CD4-positive, alpha-beta T cell treated with Interferon alpha-2 for 1 hour (primary cell): ENCODE data around the gene ENPEP.
"Not testable (repeated sequence)": the region's sequence is repeated elsewhere in the genome, so short reads cannot be mapped to it uniquely, and the experiment has no call there.

Experiments
- DNase-seq, 2 donors: peaks; one replicate each; pipeline ENCODE4 v3.0.0-alpha.2; 2020 to 2022

The ENPEP gene, protein sequence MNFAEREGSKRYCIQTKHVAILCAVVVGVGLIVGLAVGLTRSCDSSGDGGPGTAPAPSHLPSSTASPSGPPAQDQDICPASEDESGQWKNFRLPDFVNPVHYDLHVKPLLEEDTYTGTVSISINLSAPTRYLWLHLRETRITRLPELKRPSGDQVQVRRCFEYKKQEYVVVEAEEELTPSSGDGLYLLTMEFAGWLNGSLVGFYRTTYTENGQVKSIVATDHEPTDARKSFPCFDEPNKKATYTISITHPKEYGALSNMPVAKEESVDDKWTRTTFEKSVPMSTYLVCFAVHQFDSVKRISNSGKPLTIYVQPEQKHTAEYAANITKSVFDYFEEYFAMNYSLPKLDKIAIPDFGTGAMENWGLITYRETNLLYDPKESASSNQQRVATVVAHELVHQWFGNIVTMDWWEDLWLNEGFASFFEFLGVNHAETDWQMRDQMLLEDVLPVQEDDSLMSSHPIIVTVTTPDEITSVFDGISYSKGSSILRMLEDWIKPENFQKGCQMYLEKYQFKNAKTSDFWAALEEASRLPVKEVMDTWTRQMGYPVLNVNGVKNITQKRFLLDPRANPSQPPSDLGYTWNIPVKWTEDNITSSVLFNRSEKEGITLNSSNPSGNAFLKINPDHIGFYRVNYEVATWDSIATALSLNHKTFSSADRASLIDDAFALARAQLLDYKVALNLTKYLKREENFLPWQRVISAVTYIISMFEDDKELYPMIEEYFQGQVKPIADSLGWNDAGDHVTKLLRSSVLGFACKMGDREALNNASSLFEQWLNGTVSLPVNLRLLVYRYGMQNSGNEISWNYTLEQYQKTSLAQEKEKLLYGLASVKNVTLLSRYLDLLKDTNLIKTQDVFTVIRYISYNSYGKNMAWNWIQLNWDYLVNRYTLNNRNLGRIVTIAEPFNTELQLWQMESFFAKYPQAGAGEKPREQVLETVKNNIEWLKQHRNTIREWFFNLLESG

DNA sequence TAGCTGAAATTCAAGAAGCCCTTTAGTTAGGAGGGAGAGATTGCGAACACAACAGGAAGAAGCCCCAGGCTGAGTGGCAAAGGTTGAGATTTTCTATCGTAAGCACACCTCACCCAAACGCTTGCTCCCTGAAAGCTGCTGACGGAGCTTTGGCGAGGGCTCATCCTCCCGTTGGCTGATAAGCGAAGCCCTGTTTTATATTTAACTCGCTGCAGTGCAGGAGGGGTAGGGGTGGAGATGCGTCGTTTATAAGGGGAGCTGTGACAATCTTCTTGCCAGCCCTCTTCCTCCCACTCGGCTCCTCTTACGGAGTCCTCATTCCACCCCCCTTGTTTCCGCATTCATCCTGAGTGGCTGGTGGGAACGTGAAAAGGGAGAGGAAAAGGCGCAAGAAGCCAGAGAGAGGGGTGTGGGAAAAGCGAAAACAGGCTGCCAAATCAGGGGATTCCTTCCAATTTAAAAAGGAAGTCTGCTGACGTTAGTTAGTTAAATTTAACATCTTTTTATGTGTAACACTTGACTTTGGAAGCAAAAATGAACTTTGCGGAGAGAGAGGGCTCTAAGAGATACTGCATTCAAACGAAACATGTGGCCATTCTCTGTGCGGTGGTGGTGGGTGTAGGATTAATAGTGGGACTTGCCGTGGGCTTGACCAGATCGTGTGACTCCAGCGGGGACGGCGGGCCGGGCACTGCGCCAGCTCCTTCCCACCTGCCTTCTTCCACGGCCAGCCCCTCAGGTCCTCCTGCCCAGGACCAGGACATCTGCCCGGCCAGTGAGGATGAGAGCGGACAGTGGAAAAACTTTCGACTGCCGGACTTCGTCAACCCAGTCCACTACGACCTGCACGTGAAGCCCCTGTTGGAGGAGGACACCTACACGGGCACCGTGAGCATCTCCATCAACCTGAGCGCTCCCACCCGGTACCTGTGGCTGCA is at the start of gene ENPEP:
ENPEP (plus strand) TSS at position 275 of the 938 bp plus-strand sequence; CDS start at position 535, 260 bp downstream.
- DNase-seq = no peak

DNA sequence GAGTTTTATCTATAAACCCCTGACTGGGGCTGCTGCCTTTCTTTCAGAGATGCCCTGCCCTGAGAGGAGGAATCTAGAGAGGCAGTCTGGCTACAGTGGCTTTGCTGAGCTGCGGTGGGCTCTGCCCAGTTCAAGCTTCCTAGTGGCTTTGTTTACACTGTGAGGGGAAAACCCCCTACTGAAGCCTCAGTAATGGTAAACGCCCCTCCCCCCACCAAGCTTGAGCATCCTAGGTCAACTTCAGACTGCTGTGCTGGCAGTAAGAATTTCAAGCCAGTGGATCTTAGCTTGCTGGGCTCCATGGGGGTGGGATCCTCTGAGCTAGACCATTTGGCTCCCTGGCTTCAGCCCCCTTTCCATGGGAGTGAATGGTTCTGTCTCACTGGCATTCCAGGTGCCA is 44.1 kb upstream of the ENPEP start:
- DNase-seq = not testable (repeated sequence)

DNA sequence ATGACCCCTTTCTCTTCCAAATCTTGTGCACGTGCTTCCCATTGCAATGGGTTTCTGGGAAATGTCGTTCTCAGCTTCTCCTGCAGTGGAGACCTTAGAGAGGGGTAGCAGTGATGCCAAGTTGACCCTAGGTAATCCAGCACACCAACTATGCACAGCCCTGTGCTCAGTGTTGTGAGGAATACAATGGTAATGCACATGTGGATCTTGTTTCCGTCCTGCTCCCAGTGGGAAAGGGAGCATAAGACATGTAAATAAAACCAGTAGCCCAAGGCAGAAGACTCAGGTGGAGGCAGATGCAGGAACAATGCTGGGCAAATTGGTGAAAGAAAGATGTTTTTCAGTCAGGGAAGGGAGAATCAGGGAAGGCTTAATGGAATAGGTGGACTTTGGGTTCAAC is 38.7 kb upstream of the ENPEP start:
- DNase-seq = not testable (repeated sequence)

DNA sequence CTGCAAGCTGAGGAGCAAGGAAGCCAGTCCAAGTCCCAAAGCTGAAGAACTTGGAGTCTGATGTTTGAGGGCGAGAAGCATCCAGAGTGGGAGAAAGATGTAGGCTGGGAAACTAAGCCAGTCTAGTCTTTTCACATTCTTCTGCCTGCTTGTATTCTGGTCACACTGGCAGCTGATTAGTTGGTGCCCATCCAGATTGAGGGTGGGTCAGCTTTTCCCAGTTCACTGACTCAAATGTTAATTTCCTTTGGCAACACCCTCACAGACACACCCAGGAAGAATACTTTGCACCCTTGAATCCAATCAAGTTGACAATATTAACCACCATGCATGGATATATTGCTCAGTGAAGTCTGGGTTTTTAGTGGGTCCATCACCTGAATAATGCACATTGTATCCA is 36.7 kb upstream of the ENPEP start:
- not testable (repeated sequence) for DNase-seq

DNA sequence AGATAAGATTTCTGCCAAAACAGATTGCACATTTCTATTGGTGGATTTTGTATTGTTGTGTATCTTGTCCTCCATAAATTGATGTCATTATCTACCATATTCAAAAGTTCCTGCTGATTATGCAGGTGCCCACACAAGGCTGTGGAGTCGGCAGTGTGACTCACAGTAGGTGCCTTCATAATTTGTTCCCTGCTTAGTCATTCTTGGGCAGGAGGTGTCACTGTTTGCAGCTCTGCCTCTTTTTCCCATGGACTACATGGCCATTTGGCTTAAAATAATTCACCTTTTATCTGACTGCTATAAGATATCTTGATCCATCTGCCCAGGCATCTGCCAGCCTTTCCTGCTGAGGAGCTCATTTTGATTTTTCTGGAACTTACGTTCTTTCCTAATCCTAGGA is 33.6 kb upstream of the ENPEP start:
- no peak for DNase-seq

DNA sequence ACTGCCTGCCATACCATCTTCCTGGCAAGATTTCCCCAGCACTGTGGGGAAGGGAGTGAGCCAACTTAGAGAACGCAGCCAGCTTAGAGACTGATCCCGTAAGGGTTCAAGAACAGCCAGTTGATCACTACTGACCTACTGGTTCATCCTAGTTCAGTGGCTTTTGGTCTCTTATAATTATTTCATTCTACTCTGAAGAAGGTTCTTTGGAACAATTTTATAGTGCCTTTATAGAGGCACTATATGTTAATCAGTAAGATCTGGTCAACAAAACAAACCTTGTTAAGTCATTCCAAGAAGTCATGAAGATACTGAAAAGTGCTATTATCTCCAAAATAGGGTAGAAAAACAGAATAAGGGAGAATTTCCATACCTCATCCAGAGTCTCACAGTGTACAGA is 33.2 kb upstream of the ENPEP start:
- DNase-seq = no peak

DNA sequence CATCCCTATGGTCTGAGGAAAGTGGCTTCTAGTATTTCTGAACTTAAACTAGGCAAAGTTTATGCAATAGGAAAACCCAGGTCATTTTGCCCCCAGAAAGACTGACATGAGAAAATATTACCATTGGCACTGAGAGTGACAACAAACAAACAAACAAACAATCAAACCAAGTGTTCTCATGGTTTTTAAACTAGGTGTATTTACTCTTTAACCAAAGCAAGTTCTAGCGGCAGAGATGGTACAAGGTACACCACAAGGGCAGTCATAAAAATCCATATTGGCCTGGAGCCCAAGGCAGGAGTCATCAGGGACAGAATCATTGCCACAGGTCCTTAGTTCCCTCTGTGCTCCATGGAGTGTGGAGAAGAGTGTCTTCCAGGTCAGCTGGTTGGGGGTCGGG is 26.0 kb upstream of the ENPEP start:
- DNase-seq = no peak

DNA sequence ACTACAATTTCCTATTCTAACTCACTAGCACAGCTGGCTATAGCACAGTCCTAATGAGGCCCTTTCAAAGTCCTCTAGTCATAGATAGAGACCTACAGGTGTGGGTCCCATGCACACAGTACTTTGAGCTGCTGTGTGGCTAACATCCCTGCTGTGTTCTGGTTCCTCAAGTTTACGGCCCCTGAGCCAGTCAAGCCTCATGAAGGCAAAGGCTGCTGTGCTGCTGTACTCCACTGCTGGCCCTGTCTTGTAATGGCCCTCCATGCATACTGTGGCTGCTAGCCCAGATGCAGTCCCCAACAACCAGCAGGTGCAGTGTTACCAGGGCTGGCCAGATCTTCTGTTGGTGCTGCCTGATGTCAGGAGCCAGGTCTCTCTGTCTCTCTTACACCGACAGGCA is 23.4 kb upstream of the ENPEP start:
- DNase-seq = no peak

DNA sequence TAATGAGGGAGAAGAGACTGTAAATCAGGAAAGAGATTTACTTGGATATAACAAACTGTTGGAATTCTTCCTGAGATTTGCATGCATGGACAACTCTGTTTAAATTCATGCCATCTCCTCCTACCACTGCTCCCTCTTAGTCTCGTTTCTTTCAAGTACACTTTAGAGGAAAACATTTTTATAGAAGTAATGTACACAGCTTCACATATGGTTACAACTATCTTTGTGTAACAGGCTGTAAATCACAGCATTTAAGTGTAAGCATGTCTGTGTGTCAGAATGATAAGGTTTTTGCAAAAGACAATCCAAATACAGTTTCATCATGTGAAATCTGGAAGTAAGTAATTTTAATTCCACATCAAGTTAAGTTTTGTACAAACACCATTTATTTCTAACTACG is 21.5 kb upstream of the ENPEP start:
- DNase-seq = no peak

DNA sequence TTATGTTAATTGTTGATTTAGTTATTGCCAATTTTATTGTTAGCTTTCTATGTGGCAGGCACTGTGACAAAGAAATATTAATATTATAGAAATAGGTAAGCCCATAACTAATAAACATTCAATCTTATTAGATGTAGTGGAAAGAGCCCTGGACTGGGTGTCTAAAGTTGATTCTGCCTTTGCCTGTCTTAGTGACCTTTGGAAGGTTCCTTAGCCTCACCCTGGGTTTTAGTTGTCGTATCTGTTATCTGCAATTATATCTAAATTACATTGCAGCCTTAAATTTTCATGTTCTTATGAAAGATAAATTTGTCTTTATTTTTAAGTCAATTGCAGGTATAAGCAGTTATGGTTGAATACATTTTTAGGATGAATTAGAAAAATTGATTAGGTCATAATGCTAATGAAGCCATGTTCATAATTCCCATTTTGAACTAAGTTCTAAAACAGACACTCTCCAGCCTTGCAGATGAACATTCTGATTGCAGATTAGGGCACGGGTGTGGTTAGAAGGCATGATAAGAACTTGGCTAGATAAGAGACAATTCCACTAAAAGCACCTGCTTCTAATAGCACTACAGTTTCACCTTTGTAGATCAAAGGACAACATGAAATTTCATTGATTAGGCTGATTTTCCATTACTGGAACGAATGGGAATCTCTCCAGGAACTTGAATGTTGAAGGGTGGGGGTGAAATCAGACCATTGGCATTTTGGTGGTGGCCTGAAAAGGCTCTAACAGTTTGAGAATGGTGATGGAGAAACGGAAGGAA is 17.3 kb upstream of the ENPEP start:
- DNase-seq = no peak

DNA sequence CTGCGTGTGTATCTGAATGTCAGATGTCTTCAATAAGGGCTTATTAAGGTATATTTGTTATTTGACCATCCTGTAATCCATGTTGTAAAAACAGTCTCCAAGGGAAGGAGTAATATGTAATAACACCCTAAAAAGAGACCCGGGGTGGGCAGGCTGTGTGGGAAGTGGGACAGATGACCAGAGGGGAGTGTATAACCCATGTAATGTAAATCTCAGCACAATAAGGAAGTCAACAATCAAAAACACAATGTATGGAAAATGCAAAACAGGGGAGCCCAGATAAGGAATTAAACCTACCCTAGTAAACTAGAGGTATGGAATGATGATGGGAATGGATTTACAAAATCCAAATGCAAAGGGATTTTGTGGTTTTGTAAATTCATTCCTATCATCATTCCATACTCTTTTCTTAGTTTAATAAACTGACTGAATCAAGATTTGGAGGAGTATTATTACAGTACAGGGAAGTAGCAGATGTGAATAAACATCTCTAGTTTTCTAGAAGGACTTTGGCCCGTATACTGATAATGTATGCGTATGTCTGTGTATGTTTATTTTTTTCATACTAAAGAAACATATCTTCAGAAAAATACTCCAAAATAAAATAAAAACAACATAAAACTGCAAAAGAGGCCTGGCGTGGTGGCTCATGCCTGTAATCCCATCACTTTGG is 15.7 kb upstream of the ENPEP start:
- no peak for DNase-seq

DNA sequence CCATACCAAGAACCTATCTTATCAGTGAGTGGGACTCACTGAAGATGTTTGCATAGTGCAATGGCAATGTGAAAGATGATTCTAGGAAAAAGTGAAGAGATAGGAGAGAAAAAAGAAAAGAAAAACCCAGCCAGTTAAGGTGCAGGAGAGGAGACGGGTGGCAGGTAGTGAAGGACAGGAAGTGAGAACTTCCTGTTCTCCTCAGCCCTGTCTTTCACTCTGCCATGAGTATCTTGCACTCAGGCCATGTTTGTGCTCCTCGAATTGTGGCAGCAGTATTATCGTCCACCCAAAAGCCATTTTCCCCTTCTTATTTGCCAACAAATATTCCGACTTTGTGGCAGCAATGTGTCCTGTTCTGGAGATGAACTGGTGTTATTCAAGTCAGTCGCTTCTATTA is 8.6 kb upstream of the ENPEP start:
- no peak for DNase-seq

DNA sequence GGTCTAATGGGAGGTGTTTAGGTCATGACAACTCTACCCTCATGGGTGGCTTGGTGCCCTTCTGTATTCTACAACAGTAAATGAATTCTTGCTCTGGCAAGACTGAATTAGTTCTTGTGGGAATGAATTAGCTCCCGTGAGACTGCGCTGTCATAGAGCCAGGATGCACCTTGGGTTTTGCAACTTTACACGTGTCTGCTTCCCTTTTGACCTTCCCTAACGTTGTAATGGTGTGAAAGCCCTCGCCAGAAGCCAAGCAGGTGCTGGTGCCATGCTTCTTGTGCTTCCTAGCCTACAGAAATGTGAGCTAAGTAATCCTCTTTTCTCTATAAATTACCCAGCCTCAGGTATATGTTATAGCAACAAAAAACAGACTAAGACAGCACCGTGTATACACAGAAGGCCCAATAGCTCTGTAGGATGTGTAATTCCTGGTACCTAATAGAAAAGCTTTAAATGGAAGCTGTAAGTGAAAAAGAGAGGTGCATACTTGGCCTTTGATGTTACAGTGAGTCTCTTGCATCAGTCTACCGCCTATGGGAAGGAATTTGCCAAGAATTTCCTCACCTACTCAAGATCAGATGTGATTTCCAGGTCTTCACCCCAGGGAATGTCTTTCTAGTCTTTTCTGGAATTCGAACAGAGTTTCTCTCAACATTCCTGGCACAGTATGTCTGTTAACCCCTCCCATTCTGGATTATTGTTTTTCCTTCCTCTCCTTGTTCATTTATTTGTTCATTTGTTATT is 3.2 kb upstream of the ENPEP start:
- DNase-seq = no peak

DNA sequence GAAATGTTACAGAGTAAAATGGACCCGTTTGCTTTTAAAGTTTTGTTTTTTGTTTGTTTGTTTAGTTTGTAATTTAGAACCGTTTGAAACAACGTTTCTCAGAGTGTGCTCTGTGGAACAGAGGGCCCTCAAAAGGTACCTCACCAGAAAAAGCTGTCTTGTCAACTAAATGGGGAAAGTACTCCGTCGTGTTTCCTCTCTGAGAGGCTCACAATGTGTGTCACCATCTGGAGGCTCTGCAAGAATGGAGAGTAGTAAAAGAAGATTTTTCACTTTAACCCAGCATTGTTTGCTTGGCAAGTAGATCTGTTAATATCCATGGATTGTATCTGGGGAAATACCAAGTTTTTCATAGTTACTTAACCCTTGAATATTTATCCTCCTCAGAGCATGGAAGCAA is 1.5 kb upstream of the ENPEP start:
- DNase-seq = no peak

DNA sequence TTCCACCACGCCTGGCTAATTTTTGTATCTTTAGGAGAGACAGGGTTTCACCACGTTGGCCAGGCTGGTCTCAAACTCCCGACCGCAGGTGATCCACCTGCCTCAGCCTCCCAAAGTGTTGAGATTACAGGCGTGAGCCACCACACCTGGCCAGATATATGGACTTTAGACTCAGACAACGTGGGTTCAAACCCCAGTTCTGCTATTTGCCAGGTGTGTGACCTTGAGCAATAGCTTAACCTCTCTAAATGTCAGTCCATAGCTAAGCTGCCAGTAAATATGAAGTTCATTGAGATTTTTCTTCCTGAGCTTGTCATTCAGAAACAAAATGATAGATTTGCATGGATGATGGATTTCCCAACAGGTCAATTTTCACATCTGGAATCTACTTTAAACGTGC is 875 bp upstream of the ENPEP start:
- DNase-seq = not testable (repeated sequence)

DNA sequence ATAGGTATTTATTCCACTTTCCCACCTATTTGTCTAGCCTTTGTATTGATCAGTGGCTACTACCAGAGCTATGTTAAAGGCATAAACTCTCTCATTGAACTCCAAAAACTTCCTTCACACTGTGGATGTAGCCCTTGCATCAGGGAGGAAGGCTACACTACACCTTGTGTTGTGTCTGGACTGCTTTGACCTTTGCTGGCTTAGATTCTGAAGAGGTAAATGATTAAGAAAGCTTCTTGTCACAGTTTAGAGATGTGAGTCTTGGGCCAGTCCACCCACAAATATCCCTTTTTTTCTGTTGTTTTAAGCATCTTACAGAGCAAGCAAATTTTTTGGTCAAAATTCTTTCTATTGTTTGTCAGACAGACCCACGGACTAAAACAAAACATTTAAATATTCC is 1.9 kb downstream of the ENPEP start:
- no peak for DNase-seq

DNA sequence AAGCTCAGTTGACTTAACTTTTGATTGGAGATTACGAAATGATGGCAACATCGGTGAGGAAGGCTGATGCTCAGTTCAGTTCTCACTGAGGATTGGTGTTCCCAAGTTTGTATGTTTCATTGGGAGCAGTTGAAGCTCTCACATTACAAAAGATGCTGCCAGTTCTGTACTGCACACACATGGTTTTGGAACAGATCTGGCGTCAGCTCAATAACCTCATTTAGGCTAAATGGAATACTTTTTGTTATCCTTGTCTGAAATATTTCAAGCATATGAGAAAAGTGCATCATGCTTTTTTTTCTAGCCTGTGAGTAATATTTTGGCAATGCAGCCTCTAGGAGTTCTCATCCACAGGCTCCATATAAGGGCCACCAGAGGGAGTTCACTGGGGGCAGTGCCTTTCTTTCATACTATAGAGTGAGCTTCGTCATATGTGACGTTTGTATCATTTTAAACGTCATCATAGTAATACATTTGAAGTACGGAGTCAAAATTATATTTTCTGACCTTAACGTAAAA is 4.1 kb downstream of the ENPEP start:
- no peak for DNase-seq

DNA sequence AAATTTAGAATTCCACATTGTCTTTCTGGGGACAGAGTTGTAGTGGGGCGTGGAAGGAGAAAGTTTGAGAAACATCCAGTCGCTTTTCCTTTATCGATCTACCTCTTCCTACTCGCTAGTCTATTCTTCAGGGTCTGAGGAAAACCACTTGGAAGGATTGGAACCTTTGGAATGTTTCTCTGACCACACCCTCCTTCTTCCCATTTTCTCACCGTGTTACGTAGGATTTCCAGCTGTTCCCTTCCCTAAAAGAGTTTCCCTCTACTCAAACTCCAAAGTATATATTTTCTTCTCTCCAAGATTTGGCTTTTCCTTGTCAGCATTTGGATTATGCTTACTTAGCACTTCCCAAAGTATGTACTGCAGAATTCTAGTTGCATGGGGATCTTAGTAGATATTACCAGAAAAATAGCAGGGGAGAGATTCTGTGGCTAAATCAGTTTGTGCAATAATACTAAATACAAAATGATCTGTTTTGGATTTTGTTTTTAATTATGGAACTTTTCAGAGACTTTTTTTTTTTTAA is 4.9 kb downstream of the ENPEP start:
- no peak for DNase-seq

DNA sequence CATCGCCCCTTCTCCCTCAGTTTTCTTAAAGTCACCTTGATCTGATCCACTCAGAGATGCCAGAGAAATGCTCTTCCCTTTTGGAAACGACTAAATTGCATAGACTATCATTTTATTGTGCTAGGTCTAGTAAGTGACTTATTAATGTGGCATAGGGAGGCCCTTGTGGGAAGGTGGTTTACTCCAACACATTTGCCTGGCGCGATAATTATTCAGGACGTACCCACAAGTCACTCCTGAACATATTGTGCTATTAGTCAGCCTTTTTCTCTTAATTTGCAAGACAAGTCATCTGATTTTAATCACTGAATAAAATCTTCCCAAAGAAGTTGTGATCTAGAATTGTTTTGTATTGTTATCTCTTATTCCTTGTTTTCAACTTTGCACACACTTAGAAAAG is 7.6 kb downstream of the ENPEP start:
- DNase-seq = no peak

DNA sequence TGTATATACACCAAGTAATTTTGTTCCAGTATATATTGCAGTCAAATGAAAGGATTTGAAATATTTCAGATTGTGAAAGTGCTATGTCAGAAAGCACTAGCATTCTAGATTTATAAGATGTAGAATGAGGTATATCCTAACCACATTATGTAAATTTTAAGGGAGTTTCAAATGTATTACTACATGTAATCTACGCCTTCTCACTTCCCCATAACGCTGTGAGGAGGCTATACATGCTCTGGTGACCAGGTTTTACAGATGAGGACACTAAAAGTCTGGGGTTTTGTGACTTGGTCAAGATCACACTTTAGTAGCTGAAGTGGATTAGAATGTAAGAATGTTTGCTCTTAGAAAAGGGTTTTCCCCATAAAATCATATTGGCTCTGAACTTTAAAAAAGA is 8.1 kb downstream of the ENPEP start:
- DNase-seq = no peak
